AG09319 (cell line): ENCODE measurements around the gene ZNF442.
A peak's percentile ranks its signal among the peaks of the same experiment; 100 is the strongest.
"Not testable (repeated sequence)": the region's sequence is repeated elsewhere in the genome, so short reads cannot be mapped to it uniquely, and the experiment has no call there.

Experiments
- DNase-seq: peaks from one replicate; pipeline ENCODE4 v3.0.0-alpha.2; 2010; ENCODE audit warnings: low read depth; ENCODE audit errors: extremely low read depth
- TF ChIP-seq, protein P1 (sequence below): IDR thresholded peaks from 2 replicates; pipeline ENCODE4 v1.5.1; 2011; ENCODE audit warnings: low read depth, mild to moderate bottlenecking, inconsistent platforms, low read length, moderate library complexity

ZNF442 gene

DNA sequence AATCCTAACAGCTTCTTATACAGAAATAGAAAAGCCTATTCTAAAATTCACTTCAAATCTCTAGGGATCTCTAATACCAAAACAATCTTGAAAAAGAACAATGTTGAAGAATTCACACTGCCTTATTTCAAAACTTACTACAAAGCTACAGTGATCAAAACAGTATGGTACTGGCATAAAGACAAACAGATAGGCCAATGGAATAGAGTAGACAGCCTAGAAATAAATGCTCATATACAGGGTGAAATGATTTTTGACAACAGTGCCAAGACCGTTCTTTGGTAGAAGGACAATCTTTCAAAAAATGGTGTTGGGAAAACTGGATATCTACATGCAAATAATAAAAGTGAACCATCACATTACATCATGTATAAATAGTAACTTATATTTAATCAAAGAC is 20.3 kb downstream of the ZNF442 start:
- no peak for DNase-seq
- TF ChIP-seq, protein P1, sequence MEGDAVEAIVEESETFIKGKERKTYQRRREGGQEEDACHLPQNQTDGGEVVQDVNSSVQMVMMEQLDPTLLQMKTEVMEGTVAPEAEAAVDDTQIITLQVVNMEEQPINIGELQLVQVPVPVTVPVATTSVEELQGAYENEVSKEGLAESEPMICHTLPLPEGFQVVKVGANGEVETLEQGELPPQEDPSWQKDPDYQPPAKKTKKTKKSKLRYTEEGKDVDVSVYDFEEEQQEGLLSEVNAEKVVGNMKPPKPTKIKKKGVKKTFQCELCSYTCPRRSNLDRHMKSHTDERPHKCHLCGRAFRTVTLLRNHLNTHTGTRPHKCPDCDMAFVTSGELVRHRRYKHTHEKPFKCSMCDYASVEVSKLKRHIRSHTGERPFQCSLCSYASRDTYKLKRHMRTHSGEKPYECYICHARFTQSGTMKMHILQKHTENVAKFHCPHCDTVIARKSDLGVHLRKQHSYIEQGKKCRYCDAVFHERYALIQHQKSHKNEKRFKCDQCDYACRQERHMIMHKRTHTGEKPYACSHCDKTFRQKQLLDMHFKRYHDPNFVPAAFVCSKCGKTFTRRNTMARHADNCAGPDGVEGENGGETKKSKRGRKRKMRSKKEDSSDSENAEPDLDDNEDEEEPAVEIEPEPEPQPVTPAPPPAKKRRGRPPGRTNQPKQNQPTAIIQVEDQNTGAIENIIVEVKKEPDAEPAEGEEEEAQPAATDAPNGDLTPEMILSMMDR: no peak

DNA sequence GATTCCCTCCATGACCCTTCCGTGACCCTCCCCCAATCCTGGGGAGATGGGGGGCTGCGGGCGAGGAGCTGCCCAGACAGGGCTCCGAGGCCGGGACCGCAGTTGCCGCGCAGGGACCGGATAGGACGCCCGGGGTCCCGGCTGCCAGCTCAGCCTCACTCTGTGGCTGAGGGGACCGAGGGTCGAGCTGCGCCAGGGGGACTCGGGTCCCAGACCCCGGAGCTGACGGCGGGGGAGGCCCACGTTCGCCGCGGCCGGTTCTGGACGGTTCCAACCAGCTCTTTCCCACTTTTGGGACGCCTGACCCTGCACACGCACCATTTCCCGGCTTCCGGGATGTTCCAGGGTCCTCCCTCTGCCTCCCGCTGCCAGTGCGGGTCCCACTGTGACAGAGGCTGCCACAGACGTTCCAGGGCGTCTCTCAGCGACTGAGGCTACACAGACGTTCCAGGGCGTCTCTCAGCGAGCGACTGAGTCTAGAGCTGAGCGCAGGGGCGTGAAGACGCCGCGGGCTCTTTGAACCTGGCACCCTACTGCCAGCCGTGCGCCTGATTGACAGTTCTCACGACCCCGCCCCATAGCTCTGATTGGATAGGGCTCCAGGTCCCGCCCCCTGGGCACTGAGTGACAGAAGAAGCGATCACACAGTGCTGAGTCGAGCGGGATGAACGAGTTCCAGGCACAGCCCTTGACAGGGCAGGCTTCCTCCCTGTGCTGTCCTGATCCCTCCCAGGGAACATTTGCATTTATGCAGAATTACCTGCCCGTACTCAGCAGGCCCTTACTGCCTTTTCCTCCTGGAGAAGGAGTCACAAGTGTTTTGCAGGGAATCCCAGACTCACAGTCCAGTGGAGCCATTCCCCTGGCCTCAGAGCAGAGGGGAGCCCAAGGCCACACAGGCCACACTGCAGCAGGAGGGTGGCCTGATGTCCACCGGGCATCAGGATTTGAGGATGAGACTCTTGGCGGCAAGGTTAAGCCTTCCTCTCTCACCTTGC is 32.0 kb downstream of the ZNF442 start, which contains the start of gene ZNF563:
Gene ZNF563 (minus strand): TSS at position 472 of the 998 bp plus-strand sequence. CDS start 151 bp downstream, at position 321.
- TF ChIP-seq, protein P1: no peak
- peak; percentile 78 for DNase-seq

DNA sequence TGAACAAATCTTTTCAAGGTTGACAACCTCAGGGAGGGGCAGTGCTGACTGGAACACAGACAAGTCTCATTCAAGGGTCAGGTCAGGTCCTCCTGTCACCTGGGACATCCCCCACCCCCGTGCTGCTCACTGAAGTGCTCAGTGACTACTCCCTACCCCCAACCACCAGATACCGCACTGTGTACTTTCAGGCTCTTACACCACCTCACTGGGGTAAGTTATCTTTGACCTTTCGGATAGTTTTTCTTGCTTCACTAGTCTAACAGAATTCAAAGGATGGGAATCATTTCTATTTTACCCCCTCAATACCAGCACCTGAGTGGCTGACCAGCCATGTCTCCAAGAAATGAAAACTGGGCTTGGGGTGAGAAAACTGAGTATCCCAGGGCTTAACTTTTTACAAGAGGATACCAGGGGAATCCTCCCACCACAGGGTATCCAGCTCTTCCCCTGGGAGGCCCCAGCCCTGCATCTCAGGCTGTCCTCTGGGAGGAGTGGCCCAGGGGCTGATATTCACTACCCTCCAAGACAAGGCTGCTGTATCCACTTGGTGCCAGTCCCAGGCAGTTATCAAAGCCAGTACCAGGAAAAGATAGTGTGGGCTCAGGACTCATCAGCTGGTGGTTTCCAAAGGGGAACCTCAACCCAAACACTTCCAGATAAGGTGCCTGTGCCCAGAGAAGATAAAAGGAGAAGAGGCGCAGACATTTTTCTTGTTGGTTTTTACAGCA is 34.1 kb downstream of the ZNF442 start:
- no peak for DNase-seq
- TF ChIP-seq, protein P1: no peak

DNA sequence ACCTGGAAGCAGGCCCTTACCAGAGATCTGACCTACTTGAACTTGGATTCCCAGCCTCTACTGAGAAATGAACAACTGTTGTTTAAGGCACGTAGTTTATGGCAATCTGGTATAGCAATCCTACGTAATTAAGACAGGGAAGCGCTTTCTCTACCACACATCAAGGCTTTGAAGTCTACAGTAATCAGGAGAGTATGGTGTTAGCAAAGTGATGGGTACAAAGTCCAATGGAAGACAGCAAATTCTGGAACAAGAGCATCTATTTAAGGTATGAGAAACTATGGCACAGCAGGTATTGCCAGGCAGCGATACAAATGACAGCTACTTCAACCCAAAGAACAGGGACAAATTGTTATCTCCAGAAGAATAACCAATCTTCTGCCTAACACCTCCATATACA is 35.1 kb downstream of the ZNF442 start:
- TF ChIP-seq, protein P1: no peak
- DNase-seq: no peak

DNA sequence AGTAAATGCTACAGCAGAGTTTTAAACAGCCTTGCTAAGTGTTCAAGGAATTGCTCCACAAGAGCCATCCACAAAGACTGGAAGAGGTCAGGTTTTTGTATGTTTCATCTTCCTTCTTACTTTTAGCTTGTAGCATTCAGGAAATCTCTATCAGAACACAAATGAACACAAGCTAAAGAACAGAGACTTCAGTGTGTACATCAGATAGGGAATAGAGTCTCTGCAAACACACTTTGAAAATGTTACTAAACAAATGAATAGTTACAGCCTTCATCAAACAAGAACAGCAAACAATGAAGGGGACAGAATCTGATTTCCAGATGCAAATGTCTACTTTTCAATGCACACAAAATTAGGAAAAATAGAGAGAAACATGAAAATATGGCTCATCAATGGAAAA is 39.8 kb downstream of the ZNF442 start:
- TF ChIP-seq, protein P1: no peak
- DNase-seq: no peak

DNA sequence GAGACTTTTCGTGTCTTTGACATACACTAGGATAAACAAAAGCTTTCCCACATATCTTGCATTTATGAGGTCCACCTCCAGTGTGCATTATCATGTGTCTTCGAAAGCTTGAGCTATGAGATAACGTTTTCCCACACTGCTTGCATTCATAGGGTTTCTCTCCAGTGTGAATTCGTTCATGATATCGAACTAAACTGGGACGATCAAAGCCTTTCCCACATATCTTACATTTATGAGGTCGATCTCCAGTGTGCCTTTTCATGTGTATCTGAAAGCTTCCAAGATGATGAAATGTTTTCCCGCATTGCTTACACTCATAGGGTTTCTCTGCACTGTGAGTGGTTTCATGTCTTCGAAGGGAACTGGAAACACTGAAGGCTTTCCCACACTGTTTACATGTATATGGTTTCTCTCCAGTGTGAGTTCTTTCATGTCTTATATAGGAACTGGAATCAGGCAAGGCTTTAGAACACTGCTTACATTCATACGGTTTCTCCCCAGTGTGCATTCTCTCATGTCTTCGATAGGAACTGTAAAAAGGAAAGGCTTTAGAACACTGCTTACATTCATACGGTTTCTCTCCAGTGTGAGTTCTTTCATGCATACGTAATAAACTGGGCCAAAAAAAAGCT is 46.6 kb downstream of the ZNF442 start:
- no peak for DNase-seq
- TF ChIP-seq, protein P1: no peak

DNA sequence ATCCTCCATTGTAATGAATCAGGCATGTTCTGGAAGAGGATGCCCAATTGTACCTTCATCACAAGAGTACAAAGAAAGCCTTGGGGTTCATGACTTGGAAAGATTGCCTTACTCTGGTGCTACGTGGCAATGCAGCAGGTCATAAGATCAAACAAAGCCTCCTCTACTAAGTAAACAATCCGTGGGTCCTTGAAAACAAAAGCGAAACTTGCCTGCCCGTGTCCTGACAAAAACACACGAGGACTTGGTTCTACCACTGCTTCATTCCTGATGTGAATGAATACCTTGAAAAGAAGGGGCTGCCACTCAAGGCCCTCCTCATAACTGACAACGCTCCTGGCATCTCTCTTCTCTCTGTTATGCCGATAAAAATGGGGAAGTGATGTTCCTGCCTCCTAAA is 50.9 kb downstream of the ZNF442 start:
- TF ChIP-seq, protein P1: no peak
- no peak for DNase-seq

DNA sequence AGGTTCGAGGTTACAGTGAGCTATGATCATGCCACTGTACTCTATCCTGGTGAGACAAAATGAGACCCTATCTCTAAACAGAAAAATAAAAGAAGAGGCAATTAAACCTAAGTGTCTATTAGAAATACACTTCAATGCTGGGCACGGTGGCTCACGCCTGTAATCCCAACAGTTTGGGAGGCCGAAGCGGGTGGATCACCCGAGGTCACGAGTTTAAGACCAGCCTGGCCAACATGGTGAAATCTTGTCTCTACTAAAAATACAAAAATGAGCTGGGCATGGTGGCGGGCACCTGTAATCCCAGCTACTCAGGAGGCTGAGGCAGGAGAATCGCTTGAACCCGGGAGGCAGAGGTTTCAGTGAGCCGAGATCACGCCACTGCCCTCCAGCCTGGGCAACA is 56.6 kb downstream of the ZNF442 start:
- DNase-seq: not testable (repeated sequence)
